Nucleus accumbens (tissue), 56 donors: ENCODE results near the gene LPAR2.

ENCODE experiments used
- DNase-seq, 56 donors: peaks; one replicate each; lab custom pipeline; 2025; lab: John Stamatoyannopoulos, UW

Gene LPAR2

DNA sequence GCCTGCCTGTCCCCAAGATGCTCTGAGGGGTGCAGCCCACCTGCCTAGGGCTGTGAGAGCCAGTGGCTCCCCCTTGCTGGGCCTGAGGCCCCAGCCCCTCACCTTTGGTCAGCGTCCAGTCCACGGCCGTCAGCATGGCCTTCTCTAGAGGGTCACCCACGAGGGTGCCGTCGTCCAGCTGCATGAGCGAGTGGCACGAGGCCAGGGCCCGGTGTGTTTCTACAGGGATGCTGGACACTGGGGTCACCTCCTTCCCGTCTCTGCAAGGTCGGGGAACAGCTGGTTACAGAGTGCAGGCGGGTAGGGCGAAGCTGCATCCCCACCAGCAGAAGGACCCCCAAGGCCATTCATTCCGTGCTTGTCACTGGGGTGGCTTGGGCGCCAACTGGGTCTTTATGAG is 26.4 kb upstream of the LPAR2 start:
- no peak for DNase-seq

DNA sequence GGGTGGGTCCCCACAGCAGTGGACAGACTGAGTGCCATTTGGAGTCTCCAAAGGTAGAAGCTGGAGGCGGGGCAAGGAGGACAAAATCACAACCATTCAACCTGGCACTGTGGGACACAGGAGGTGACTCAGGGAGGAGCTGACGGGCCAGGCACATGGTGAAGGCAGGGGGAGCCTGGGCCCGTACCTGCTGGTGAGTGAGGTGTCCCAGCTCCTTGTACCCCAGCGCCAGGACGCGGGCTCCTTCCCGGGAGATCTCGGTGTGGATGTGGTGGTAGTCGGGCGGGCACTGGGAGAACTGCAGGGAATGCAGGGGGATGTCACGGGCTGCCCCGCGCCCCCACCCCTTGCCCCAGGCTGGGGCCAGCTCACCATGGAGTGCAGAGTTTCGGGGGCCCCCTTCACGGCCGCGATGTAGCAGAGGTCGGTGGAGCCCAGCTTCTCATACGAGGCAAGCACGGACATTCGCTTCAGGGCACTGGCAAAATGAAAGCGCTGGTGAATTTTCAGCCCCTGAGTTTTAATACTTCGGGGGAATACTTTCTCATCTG is 25.7 kb upstream of the LPAR2 start:
- DNase-seq: no peak

DNA sequence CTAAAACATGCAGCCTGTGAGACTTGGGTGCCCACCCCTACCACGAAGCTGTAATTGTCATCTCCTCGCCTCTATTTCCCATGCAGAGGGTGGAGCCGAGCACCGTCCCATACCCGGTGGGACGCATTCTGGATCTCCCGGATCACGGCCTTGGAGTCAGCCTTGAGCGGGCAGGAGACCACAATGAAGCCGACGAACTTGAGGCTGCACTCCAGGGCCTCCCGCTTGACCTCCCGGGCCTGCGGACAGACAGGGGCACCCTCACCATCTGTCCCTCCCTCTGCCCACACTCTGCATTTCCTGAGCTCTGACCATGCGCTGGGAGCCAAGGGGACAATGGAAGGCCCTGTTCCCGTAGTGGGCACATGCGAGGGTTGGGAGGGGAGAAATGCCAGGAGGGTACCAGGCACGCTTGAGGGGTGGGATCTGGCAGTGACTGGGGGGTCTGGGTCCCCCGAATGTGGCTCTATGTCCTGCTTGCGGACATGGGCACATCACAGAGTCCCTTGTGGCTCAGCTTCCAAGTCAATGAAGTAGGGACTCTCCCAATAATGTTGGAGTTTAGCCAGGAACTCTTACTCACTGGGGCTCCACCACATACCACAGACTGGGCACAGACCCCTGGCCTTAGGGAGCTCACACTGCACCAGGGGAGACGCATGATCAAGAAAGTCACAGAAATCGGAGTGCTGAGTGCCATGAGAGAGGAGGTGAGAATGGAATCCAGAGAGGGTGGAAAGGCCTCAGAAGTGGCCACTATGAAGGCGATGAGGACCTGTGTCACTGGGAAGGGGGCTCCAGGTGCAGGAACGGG is 24.7 kb upstream of the LPAR2 start:
- no peak for DNase-seq

DNA sequence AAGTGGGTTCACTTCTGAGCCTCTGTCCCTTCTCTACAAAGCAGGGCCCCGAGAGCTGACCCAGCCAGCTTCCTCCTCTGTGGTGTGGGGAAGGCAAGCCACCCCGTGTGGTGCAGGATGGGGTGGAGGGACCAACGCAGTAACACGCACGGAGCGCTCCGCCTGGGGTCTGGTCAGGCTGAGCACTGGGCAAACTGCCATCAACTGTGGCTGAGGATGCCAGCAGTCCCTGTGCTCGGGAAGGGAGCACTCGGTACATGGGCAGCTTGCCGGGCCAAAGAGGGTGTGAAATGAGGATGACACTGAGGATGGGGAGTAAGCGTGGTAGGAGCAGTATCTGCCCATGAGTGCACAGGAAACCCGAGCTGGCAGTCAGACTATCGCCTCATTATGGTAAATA is 23.1 kb upstream of the LPAR2 start:
- DNase-seq: peak in 44 of 56 donors; percentile 5 to 72 (median 39)

DNA sequence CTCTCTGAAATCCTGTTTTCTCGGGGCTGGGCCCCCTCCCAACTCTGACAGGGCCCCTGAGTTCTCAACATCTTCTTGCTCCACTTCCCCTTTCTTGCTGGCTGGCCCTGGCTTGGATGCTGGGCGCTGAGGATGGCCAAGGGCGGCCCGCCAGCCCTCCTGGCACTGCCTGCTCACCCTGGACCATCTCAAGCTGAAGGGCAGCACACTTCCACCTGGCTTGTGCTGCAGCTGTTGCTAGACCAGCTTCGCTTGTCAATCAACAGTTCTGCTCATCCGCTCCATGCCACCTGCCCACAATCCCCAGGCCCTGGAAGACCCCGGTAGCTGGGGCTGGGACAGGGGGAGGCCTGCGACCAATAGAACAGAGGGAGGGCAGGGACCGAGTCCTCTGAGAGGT is 22.3 kb upstream of the LPAR2 start:
- DNase-seq: peak in 5 of 56 donors; percentile 4 to 26 (median 17)

DNA sequence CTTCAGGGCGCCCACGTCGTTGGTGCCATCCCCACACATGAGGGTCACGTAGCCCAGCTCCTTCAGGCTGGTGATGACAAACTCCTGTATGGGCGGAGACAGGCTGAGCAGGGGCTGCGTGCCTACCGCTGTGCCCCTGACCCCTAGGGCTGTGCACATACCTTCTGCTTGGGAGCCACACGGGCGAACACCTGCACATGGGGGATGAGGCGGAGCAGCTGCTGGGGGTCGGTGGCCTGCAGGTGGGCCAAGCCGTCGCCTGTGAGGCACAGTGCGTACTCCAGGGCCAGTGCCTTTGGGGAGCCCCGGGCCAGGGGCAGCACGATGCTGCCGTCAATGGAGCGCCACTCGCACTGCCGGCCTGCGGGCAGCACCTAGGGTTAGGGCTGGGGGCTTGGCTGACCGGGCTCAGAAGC is 21.6 kb upstream of the LPAR2 start:
- DNase-seq: no peak

DNA sequence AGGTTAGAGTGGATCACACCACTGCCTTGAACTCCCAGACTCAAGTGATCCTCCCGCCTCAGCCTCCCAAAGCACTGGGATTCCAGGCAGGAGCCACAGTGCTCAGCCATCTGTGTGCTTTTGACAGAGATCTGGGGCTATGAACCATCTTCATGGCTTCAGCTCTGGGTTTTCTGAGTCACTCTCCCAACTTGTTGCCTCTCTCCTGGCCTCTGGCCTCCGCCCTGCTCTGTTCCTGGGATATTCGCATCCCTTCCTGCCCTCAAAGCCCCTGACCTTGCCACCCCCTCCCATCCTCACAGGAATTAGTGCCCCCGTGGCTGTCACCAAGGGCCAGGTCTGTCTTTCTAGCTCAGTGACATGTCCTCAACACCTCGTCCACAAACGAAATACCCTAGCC is 21.1 kb upstream of the LPAR2 start:
- no peak for DNase-seq

DNA sequence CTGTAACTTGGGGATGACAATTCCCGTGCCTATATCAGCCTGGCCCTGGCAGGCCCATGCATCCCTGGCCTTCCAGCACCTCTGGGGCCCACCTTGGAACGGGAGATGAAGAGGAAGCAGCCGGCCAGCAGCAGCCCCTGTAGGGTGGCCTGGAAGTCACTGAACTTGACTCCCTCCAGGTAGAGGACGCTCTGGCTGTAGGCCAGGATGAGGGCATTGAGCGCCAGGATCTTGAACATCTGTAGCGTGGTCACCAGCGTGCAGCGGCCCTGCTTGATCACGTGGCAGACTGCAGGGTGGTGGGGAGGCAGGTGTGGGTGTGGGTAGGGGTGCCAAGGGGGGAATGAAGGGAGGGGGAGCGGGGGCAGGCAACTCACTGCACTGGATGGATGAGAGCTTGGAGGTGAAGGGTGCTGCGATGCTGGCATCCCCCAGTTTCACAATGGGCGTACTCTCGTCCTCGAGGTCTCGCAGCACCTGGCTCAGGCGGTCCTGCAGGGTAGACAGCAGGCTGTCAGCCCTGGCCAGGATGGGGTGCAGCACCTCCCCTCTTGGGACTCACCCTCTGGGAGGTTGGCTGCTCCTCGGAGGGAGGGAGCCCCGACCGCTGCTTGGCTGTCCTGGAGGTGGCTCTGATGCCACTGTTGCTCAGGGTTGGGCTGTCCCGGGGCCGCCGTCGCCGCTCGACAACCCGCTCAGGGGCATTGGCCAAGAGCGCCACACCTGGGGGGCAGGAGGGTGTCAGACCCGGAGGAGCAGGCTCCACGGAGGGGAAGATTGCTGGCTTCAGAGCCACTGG is 19.2 kb upstream of the LPAR2 start:
- no peak for DNase-seq

DNA sequence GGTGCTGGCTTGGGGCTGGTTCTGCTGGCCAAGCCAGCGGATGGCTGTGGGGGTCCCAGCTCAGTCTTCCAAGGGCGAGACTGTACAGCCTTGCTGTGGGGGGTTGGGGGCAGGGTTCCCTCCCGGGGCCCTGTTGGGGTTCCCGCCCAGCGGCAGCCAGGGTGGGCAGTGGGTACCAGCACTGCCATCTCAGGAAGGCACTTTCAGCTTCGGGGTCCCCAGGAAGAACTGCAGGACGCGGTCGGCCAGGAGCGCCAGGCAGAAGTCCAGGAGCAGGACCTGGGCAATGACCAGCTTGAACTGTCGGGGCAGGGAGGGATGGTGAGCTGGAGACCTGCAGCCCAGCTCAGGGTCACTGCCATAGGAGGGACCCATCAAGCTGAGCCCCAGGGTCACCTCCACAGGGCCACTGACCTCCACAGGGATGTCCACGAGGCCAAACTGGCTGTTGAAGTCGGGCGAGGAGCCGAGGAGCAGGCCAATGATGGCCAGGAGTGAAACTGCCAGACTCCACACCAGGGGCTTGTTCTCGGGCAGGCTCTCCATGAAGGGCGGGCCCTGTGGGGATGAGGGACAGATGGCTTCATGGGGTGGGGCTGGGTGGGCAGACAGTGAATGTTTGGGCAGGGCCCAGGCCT is 17.3 kb upstream of the LPAR2 start:
- DNase-seq: no peak

DNA sequence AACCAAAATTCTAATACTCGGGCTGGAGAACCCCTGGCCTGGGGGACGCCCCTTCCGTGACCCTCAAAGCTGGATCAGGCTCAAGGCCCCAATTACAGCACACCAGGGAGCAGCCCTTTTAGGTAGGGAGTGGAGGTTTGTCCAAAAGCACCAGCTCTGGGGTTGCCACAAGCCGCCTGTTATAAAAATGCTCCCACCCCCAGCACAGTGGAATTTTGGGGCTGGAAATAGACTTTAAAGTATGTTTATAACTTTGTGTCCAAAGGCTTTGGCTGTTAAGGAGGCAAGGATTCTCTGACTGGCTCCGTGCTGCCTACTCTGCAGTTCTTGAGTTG is 16.0 kb upstream of the LPAR2 start:
- DNase-seq: peak in 1 of 56 donors; percentile 23

DNA sequence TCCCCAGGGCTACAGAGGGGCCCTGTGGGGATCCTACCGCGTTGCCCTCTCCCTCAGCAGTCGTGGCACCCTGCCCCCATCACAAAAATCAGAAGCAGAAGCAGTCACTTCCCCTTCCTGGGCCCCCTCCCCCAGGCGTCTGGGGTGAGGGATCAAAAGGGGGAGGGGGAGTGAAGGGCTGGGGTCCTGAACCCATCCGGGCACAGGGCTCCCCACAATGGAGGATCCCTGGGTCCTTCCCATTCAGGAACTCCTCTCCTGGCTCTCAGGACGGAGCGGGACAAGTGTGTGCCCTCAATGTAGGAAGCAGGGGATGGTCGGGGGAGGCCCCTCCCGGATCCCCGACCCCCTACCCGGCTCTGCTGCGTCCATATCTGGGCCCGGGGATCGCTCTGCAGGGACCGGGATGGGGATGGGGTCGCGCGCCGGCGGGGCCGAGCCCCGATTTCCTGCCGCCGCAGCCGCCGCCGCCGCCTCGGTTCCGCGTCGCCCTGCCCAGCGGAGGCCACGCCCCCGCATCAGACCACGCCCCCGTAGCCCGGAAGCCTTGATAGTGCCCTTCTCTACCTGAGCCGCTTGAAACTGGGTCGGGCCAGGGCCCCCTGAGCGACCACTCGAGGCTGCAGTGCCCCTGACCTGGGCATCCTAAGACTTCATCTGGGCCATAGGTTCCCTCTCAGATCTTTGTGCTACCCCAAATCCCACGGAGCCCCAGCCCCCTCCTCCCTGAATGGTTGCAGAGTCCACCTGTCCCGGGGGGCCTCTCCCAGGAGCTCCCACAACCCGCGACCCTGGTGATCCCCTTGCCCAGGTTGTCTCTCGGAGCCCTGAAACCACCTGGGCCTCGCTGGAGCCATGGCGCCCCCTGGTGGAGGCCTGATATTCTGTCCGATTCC is 15.4 kb upstream of the LPAR2 start, which contains the start of gene GMIP:
GMIP (minus strand) TSS at position 500 of the 896 bp plus-strand sequence; CDS start at position 372, 128 bp downstream.
- peak in 41 of 56 donors; percentile 6 to 81 (median 42) for DNase-seq

DNA sequence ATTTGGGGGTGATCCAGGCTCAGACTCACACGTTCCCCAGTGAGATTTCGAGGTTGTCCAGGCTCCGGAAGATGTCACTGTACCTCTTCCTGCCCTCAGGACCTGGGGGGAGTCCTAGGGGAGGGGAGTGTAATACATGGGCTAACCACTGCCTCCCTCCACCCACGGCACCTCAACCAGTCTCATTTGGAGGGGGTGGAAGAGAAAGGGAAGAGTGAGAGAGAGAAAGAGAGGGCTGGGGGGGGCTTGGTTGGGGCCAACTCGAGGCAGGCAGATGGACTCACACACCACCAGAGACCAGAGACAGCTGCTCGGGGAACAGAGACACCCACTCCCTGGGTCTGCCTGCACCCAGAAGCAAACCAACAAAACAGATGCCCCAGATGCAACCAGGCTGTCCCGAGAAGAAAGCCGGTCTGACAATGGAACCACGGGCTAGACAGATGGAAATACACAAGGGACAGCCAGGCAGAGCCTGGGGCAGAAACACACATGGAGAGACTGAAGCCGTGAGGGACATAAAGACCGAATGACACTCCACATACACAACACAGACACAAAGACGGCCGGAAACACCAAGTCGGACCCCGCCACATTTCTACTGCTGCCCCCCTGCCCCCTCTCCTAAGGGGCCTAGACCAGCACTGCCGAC is 14.6 kb upstream of the LPAR2 start:
- DNase-seq: no peak

DNA sequence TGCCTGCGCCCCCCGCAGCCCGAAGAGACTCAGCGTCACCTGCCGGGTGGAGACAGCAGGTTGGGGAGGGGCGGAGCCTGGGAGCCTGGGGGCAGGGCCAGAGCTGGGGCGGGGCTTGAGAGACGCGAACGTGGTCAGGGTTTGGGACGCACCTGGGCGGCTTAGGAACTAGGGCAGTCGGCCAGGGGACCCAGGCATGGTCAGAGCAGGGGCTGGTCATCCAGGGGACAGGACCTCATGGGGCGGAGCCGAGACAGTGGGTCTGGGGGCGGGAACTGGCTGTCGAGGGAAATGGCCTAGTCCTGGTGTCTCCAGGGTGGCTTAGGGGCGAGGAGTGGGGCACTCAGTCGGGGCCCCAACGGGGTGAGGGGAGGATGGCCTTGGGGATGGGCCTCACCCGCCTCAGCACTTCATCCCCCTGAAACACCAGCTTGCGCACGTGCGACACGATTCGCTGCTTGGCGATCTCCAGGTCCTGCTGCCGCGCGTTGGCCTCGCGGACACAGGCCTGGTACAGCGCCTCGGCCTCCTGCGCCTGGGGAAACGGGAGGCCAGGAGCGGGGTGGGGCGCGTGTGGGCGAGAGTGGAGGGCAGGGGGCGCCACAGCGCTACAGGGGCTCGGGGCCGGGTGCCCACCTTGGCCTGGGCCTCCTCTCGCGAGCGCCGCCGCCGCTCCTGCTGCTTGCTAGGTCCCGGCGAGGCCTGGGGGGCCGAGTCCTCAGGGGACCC is 9.7 kb upstream of the LPAR2 start:
- DNase-seq: no peak

DNA sequence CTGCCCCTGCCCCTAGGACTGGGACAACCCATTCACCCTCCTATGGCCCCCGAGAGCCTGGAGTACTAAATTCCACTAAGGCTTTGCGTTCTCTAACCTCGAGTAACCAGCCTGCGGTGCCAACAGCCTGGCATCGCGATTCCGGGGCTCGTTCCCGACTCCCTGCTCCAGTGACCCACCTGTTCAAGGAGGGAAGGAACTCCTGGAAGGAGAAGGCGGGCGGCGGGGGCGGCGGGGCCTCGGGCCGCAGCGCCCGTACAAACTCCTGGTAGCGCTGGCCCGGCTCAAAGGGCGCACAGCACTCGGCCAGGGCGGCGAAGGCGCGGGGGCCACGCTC is 9.1 kb upstream of the LPAR2 start:
- no peak for DNase-seq

DNA sequence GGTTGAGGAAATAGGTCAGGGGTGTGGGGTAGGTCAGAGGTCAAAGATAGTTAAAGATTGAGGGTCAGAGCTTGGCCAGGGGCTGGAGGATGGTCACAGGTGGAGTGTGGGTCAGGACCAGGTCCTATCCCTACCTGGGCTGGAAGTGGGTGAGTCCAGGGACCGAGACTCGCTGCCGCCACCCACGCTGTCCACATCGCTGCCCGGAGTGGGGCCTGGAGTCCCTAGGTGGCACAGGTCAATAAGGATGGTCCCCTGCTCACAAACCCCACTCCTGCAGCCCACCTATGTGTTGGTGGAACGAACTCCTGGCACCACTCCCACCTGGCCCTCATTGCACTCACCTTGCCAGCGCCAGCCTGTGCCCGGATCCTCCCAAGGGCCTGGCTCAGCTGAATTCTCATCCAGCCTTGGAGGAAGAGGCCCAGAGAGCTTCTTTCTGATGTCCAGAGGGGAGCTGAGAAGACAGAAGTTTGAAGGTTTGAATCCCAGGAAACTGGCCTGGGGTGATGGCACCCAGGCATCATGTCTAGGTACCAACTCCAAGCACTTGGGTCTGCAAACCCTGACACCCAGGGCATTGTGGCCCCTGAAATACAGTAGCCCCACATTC is 8.7 kb upstream of the LPAR2 start:
- no peak for DNase-seq

DNA sequence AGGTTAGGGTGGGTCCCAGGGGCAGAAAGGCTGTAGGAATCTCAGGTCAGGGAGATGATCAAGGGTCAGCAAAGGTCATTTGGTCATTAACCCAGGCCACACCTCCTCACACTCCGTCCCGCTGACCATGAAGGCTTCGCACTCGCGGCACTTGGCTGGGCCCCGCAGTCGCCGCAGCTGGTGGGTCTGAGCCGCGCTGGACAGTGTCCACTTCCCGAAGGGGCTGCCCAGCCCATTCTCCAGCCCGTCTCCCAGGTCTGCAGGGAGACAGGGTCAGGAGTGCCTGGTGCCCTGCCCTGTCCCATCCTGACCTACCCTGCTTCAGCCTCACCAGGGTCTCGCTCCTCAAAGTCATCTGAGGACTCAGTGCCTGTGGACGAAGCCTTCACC is 7.3 kb upstream of the LPAR2 start:
- no peak for DNase-seq

DNA sequence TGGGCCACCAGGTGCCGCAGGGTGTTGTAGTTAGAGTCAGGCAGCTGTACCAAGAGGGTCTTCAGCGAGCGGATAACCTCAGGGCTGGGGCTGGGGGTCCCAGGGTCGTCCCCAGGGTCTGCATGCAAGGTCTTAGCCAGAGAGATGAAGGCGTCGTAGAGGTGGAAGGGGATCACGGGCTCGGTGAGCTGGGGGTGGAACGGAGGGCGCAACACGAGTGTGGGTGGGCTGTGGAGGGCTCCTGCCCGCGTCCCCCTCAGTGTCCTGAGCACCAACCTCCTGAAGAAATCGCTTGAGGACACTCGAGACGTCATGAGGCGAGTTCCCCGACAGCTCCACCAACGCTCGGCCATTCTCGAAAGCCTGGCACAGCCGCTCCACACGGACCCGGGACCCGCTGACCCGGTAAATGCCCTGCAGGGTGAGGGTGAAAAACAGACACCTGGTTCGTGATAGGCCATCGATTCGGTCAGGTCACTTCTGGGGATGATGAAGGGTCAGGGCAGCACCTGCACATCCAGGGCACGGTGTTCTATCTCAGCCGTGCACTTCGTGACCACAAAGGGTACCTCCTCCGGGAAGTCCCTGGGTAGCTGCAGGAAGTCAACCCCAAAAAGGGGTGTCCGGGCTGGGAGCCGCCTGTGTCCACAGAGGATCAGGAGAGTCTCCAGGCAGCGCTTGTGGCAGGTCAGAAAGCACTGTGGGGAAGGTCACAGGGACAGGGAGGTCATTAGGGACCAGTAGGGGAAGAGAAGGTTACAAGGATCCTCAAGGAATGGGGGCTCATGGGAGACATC is 6.7 kb upstream of the LPAR2 start:
- DNase-seq: no peak
